GM18498 (cell line): Measurements from ENCODE around the gene PCDH1.
"Not testable (repeated sequence)": the region's sequence is repeated elsewhere in the genome, so short reads cannot be mapped to it uniquely, and the experiment has no call there.

Experiments used
- ATAC-seq: cut with Tn5 transposase; IDR thresholded peaks from one replicate; pipeline ENCODE4 v1.9.1; 2021; ENCODE audit warnings: mild to moderate bottlenecking, moderate library complexity; ENCODE audit not compliant: unreplicated experiment

PCDH1 gene

GRCh38 chr5:141840280-141840812 lies 37.9 kb downstream of the PCDH1 start:
- no peak for ATAC-seq

GRCh38 chr5:141839015-141839513 lies 39.1 kb downstream of the PCDH1 start:
- no peak for ATAC-seq

GRCh38 chr5:141838326-141839014 lies 39.7 kb downstream of the PCDH1 start:
- ATAC-seq, result no peak

- no peak for ATAC-seq
These were observed 42.1 kb downstream of the PCDH1 start for GRCh38 chr5:141835928-141836670.

- no peak for ATAC-seq
These were observed 43.9 kb downstream of the PCDH1 start for GRCh38 chr5:141834331-141834730.

- ATAC-seq, result no peak
These were observed 46.1 kb downstream of the PCDH1 start for GRCh38 chr5:141832131-141832530.

GRCh38 chr5:141828162-141828561 lies 50.0 kb downstream of the PCDH1 start:
- no peak for ATAC-seq

- no peak for ATAC-seq
These were observed 51.5 kb downstream of the PCDH1 start for GRCh38 chr5:141826674-141827073.

GRCh38 chr5:141825791-141826560 lies 52.2 kb downstream of the PCDH1 start:
- ATAC-seq, result no peak

- no peak for ATAC-seq
These were observed 53.0 kb downstream of the PCDH1 start for GRCh38 chr5:141825241-141825671.

- ATAC-seq, result no peak
These were observed 53.5 kb downstream of the PCDH1 start for GRCh38 chr5:141824717-141825116.

GRCh38 chr5:141823056-141823455 lies 55.2 kb downstream of the PCDH1 start:
- no peak for ATAC-seq

GRCh38 chr5:141822144-141822543 lies 56.1 kb downstream of the PCDH1 start:
- ATAC-seq, result no peak

GRCh38 chr5:141821430-141821925 lies 56.7 kb downstream of the PCDH1 start:
- ATAC-seq, result no peak

GRCh38 chr5:141820686-141821085 lies 57.5 kb downstream of the PCDH1 start:
- ATAC-seq, result not testable (repeated sequence)

GRCh38 chr5:141817631-141818030 lies 60.6 kb downstream of the PCDH1 start:
- no peak for ATAC-seq

GRCh38 chr5:141816598-141817399 lies 61.4 kb downstream of the PCDH1 start:
- ATAC-seq, result no peak

GRCh38 chr5:141815796-141816180 lies 62.4 kb downstream of the PCDH1 start:
- ATAC-seq, result no peak

GRCh38 chr5:141815051-141815795 lies 63.0 kb downstream of the PCDH1 start:
- no peak for ATAC-seq
